GM12878 (cell line): ENCODE data around the gene RHOF. TPM values are rescaled to one million over a fixed set of nuclear protein-coding genes. Genes with fewer than 3 reads are reported as not detected.

Source experiments
- ATAC-seq: fragments of 200-7000 bp; cut with Tn5 transposase; 3 replicates; pipeline ENCODE4 v1.9.1; 2020; ENCODE audit warnings: mild to moderate bottlenecking, moderate library complexity
- BruUV-seq: library from RNA; stranded (reverse); fragments of 400-500 nt; replicated peaks from 2 replicates; lab custom pipeline; 2021; lab: Mats Ljungman, UMichigan
- CTCF ChIA-PET: fragments of 300-600 bp; sonication (Branson Sonifier 250); formaldehyde crosslinking; extraction: SDS; loops from one replicate; lab custom pipeline; 2021; ENCODE audit warnings: inconsistent platforms; lab: Yijun Ruan, JAX
- POLR2A ChIA-PET: fragments of 350-600 bp; formaldehyde crosslinking; extraction: SDS; loops from one replicate; lab custom pipeline; 2021; ENCODE audit warnings: inconsistent platforms; lab: Charles Lee
- RAD21 ChIA-PET: fragments of 300-600 bp; sonication (Branson Sonifier 250); formaldehyde crosslinking; loops from one replicate; lab custom pipeline; 2023; ENCODE audit warnings: antibody characterized with exemption; ENCODE audit not compliant: unreplicated experiment; lab: Charles Lee
- SMC1A ChIA-PET: fragments of 300-600 bp; sonication (Branson Sonifier 250); formaldehyde crosslinking; loops from one replicate; lab custom pipeline; 2023; ENCODE audit not compliant: unreplicated experiment, uncharacterized antibody; lab: Charles Lee
- DNase-seq: peaks from one replicate; pipeline ENCODE4 v3.0.0-alpha.2; 2011; ENCODE audit warnings: low read depth, low spot score
- FAIRE-seq: peaks from 3 replicates; lab custom pipeline; 2011; peaks lifted over from hg19 to GRCh38; lab: Jason Lieb, UNC
- H2AFZ ChIP-seq: 2 replicates; pipeline ENCODE4 v1.6.0; 2011; ENCODE audit warnings: low read depth, low read length, control low read depth; ENCODE audit not compliant: control insufficient read depth
- H3K27ac ChIP-seq: 2 replicates; pipeline ENCODE4 v1.5.1; 2011; ENCODE audit warnings: control low read depth; ENCODE audit not compliant: control insufficient read depth, insufficient read depth
- H3K27me3 ChIP-seq, 2 experiments: replicated peaks in 1 of 2; 2 replicates each; pipeline versions ENCODE4 v1.6.0 to v1.6.1; 2011; ENCODE audit warnings: low read length in 1 of 2; ENCODE audit not compliant: control insufficient read depth in 2 of 2, insufficient read depth in 2 of 2
- H3K36me3 ChIP-seq, 2 experiments: 2 replicates each; pipeline ENCODE4 v1.5.1; 2011; ENCODE audit warnings: low read length in 1 of 2; ENCODE audit not compliant: control insufficient read depth in 2 of 2, insufficient read depth in 2 of 2
- H3K4me1 ChIP-seq: 2 replicates; pipeline ENCODE4 v1.6.1; 2011; ENCODE audit warnings: mild to moderate bottlenecking, low read length, moderate library complexity, mixed read lengths; ENCODE audit not compliant: control insufficient read depth, insufficient read depth
- H3K4me2 ChIP-seq: 2 replicates; pipeline ENCODE4 v1.6.0; 2011; ENCODE audit warnings: control low read depth; ENCODE audit not compliant: control insufficient read depth, insufficient read depth
- H3K4me3 ChIP-seq: fragments of 200-600 bp; sonication (generic); 2 replicates; pipeline ENCODE4 v1.5.1; 2016
- H3K79me2 ChIP-seq: 2 replicates; pipeline ENCODE4 v1.6.0; 2011; ENCODE audit warnings: low read length; ENCODE audit not compliant: control insufficient read depth, insufficient read depth
- H3K9ac ChIP-seq: 2 replicates; pipeline ENCODE4 v1.8.0; 2011; ENCODE audit warnings: low read length, control low read depth, mixed read lengths; ENCODE audit not compliant: control insufficient read depth, insufficient read depth
- H3K9me3 ChIP-seq: replicated peaks from 3 replicates; pipeline ENCODE4 v1.5.1; 2011; ENCODE audit warnings: mild to moderate bottlenecking, low read length; ENCODE audit not compliant: control insufficient read depth, insufficient read depth
- H4K20me1 ChIP-seq: 2 replicates; pipeline ENCODE4 v1.6.0; 2011; ENCODE audit not compliant: control insufficient read depth, insufficient read depth
- BMI1 ChIP-seq: fragments of 450-650 bp; IDR thresholded peaks from 2 replicates; pipeline ENCODE4 v1.6.1; 2016; ENCODE audit warnings: mild to moderate bottlenecking, moderate library complexity, borderline replicate concordance
- E2F4 ChIP-seq: IDR thresholded peaks from 2 replicates; pipeline ENCODE4 v1.6.1; 2012; ENCODE audit warnings: low read depth, low read length, improper control_type of control experiment
- GATAD2B ChIP-seq: fragments of 450-650 bp; conservative IDR thresholded peaks from 2 replicates; pipeline ENCODE4 v1.6.1; 2017; ENCODE audit warnings: low read depth, mild to moderate bottlenecking, moderate library complexity
- JUND ChIP-seq: IDR thresholded peaks from 2 replicates; pipeline ENCODE4 v1.6.1; 2012; ENCODE audit warnings: low read depth, mild to moderate bottlenecking, low read length, improper control_type of control experiment, moderate library complexity
- MYB ChIP-seq: fragments of 150-350 bp; IDR thresholded peaks from 2 replicates; pipeline ENCODE4 v1.6.1; 2014; ENCODE audit warnings: mild to moderate bottlenecking, low read depth, low read length, borderline replicate concordance
- NR2F1 ChIP-seq: fragments of 450-650 bp; conservative IDR thresholded peaks from 2 replicates; pipeline ENCODE4 v1.6.1; 2017; ENCODE audit warnings: mild to moderate bottlenecking
- RELB ChIP-seq: fragments of 450-650 bp; IDR thresholded peaks from 2 replicates; pipeline ENCODE4 v1.6.1; 2017; ENCODE audit warnings: low read depth, mild to moderate bottlenecking, moderate library complexity
- RUNX3 ChIP-seq: IDR thresholded peaks from 2 replicates; pipeline ENCODE4 v1.6.1; 2012; ENCODE audit warnings: low read length, inconsistent platforms
- TAF1 ChIP-seq: IDR thresholded peaks from 2 replicates; pipeline ENCODE4 v1.6.1; 2011; ENCODE audit warnings: mild to moderate bottlenecking, low read depth, low read length, borderline replicate concordance
- TARDBP ChIP-seq: IDR thresholded peaks from 2 replicates; pipeline ENCODE4 v1.6.1; 2016; ENCODE audit warnings: borderline replicate concordance
- ZNF592 ChIP-seq: fragments of 450-650 bp; IDR thresholded peaks from 2 replicates; pipeline ENCODE4 v1.6.1; 2017; ENCODE audit warnings: mild to moderate bottlenecking, moderate library complexity
- WGBS: methylation state at CpG from one replicate; pipeline ENCODE4 v1.1.6; 2016; ENCODE audit warnings: low lambda C conversion rate; ENCODE audit not compliant: insufficient replicate concordance, insufficient coverage; ENCODE audit errors: missing lambda C conversion rate; 5-methylcytosine and 5-hydroxymethylcytosine counted together
- in situ Hi-C: fragments of 300-500 bp; cut with MboI; formaldehyde crosslinking; loops from 9 replicates; pipeline ENCODE4 v1.14.3; 2018; ENCODE audit warnings: mixed read lengths
- intact Hi-C: fragments of 100-400 bp; cut with micrococcal nuclease; formaldehyde crosslinking; loops from one replicate; pipeline ENCODE4 v1.14.2; 2022; ENCODE audit not compliant: unreplicated experiment
- polyA plus RNA-seq, 11 experiments: library from polyadenylated mRNA; depleted of rRNA in 4 of 11; unstranded in 6 of 11; stranded (reverse) in 5 of 11; fragments of >200 nt; fragmentation: Nextera tagmentation in 4 of 11; fragmentation: Illumina TruSeq in 1 of 11; extraction: Ambion mirVana in 4 of 11; extraction: Trizol in 1 of 11; gene quantifications; 1 replicate in 1 of 11; 2 replicates in 10 of 11; pipeline versions ENCODE4 v1.2.1 to v1.2.3, GENCODE V29; 2011 to 2016; ENCODE audit warnings: inconsistent platforms in 2 of 11, missing spikeins in 2 of 11, low read depth in 1 of 11
- total RNA-seq, 4 experiments: library from RNA; depleted of rRNA in 3 of 4; stranded (reverse); fragments of >200 nt in 3 of 4; fragmentation: Illumina TruSeq in 1 of 4; extraction: Trizol in 1 of 4; gene quantifications; 2 replicates each; pipeline versions ENCODE4 v1.2.1 to v1.2.3, GENCODE V29; 2013 to 2021
- TF ChIP-seq, protein P1 (sequence below): IDR thresholded peaks from 2 replicates; pipeline ENCODE4 v1.6.1; 2011; ENCODE audit warnings: low read depth, low read length, improper control_type of control experiment, borderline replicate concordance

Gene RHOF
- total and polyA plus RNA-seq, 10 of the 15 experiments (the other 5 are each of a cell fraction or from before 2014, with no cell fraction given), result 6.1 to 78.7 (median 39.7) TPM

GRCh38 chr12:121828826-121829225, 35.3 kb upstream of the RHOF start:
- ChIA-PET RAD21 (no interaction called here), POLR2A (no interaction called here), CTCF (interaction anchor here (1.0 to 2.1 kb wide), 2 partner anchors 11 to 34 kb away, joined by 3 to 8 read pairs; no protein-coding TSS in a partner anchor), SMC1A (no interaction called here)
- no peaks in the 10 kb centered on the region for H3K79me2 ChIP-seq
- in situ Hi-C loops, result no loop called here
- no TSS peak for BruUV-seq
- ATAC-seq (peak; percentile 33), DNase-seq (no peak), FAIRE-seq (no peak)
- H2AFZ ChIP-seq, result no peak overlapping the region
- no peaks in the 10 kb centered on the region; the same call in 1 of the 2 replicates for H4K20me1 ChIP-seq
- H3K27me3 ChIP-seq, result no peaks in the 10 kb centered on the region
- no peak overlapping the region for H3K9ac ChIP-seq
- no peak overlapping the region for H3K4me3 ChIP-seq
- intact Hi-C loops, result no loop called here
- WGBS, result 79% methylated on average over 9 of the region's 9 CpGs
- H3K27ac ChIP-seq, result no peak overlapping the region
- peaks cover 4 to 13% of the 10 kb centered on the region in 2 experiments; a peak in 3 of 4 replicates for H3K36me3 ChIP-seq
- no peak for TF ChIP-seq JUND
- TF ChIP-seq MYB, result no peak
- TF ChIP-seq TAF1, result no peak
- TF ChIP-seq ZNF592, result no peak
- TF ChIP-seq, protein P1, sequence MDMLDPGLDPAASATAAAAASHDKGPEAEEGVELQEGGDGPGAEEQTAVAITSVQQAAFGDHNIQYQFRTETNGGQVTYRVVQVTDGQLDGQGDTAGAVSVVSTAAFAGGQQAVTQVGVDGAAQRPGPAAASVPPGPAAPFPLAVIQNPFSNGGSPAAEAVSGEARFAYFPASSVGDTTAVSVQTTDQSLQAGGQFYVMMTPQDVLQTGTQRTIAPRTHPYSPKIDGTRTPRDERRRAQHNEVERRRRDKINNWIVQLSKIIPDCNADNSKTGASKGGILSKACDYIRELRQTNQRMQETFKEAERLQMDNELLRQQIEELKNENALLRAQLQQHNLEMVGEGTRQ, result no peak
- TF ChIP-seq GATAD2B, result no peak
- no peak for TF ChIP-seq E2F4
- no peak for TF ChIP-seq TARDBP
- no peak for TF ChIP-seq BMI1
- no peak for TF ChIP-seq NR2F1
- TF ChIP-seq RUNX3, result no peak
- no peak for TF ChIP-seq RELB
- no peak overlapping the region for H3K4me2 ChIP-seq
- no peaks in the 10 kb centered on the region for H3K9me3 ChIP-seq
- no peaks in the 10 kb centered on the region for H3K4me1 ChIP-seq
